MM.1S (cell line): ENCODE data around the gene TACC2.

Experiments
- DNase-seq: peaks from one replicate; pipeline ENCODE4 v3.0.0-alpha.2; 2015
- H2AFZ ChIP-seq: fragments of 300-600 bp; sonication (generic); 2 replicates; pipeline ENCODE4 v1.6.0; 2016; ENCODE audit warnings: antibody characterized with exemption, low read length
- H3F3A ChIP-seq: fragments of 300-600 bp; sonication (generic); 2 replicates; pipeline ENCODE4 v1.6.1; 2016; ENCODE audit warnings: mild to moderate bottlenecking, antibody characterized with exemption, low read length, moderate library complexity, mixed read lengths; ENCODE audit not compliant: insufficient read depth
- H3K27ac ChIP-seq: fragments of 300-600 bp; sonication (generic); 2 replicates; pipeline ENCODE4 v1.5.1; 2016; ENCODE audit warnings: mild to moderate bottlenecking, low read length
- H3K27me3 ChIP-seq: fragments of 300-600 bp; sonication (generic); replicated peaks from 2 replicates; pipeline ENCODE4 v1.6.0; 2016; ENCODE audit warnings: low read length; ENCODE audit not compliant: insufficient read depth
- H3K36me3 ChIP-seq: fragments of 300-600 bp; sonication (generic); replicated peaks from 2 replicates; pipeline ENCODE4 v1.6.1; 2016; ENCODE audit warnings: mild to moderate bottlenecking, low read length, mixed read lengths; ENCODE audit not compliant: insufficient read depth
- H3K4me1 ChIP-seq: fragments of 300-600 bp; sonication (generic); 2 replicates; pipeline ENCODE4 v1.6.1; 2016; ENCODE audit warnings: low read length, mixed read lengths
- H3K4me2 ChIP-seq: fragments of 300-600 bp; sonication (generic); 2 replicates; pipeline ENCODE4 v1.6.0; 2016; ENCODE audit warnings: low read depth, low read length
- H3K4me3 ChIP-seq: fragments of 300-600 bp; sonication (generic); 2 replicates; pipeline ENCODE4 v1.5.1; 2016; ENCODE audit warnings: low read length, mixed read lengths
- H3K79me2 ChIP-seq: fragments of 300-600 bp; sonication (generic); 2 replicates; pipeline ENCODE4 v1.6.1; 2016; ENCODE audit warnings: mixed run types, low read length, mixed read lengths
- H3K9ac ChIP-seq: fragments of 300-600 bp; sonication (generic); 2 replicates; pipeline ENCODE4 v1.6.1; 2016; ENCODE audit warnings: low read length, mixed read lengths
- H3K9me2 ChIP-seq: fragments of 300-600 bp; sonication (generic); replicated peaks from 2 replicates; pipeline ENCODE4 v1.6.1; 2016; ENCODE audit warnings: mild to moderate bottlenecking, low read length, mixed read lengths; ENCODE audit not compliant: insufficient read depth
- H3K9me3 ChIP-seq: fragments of 300-600 bp; sonication (generic); replicated peaks from 2 replicates; pipeline ENCODE4 v1.6.1; 2016; ENCODE audit warnings: mild to moderate bottlenecking, low read length, mixed read lengths; ENCODE audit not compliant: insufficient read depth
- H4K20me1 ChIP-seq: fragments of 300-600 bp; sonication (generic); 2 replicates; pipeline ENCODE4 v1.6.1; 2016; ENCODE audit warnings: mild to moderate bottlenecking, low read length, moderate library complexity, mixed read lengths; ENCODE audit not compliant: insufficient read depth
- CTCF ChIP-seq: fragments of 300-600 bp; sonication (generic); IDR thresholded peaks from 2 replicates; pipeline ENCODE4 v1.5.1; 2016; ENCODE audit warnings: antibody characterized with exemption, low read length, mixed read lengths
- EZH2 ChIP-seq: fragments of 300-600 bp; sonication (generic); optimal IDR thresholded peaks from 2 replicates; pipeline ENCODE3; 2017; ENCODE audit warnings: low read depth, mild to moderate bottlenecking, antibody characterized with exemption, low read length, mixed read lengths
- EZH2phosphoT487 ChIP-seq: fragments of 300-600 bp; sonication (generic); IDR thresholded peaks from 2 replicates; pipeline ENCODE4 v1.6.1; 2018; ENCODE audit warnings: antibody characterized with exemption, low read length

TACC2 gene

GRCh38 chr10:122117475-122117874 lies 128.5 kb downstream of the TACC2 start:
- Histone ChIP-seq H3K9ac (no peak overlapping the region), H3K4me2 (no peak overlapping the region), H3K27me3 (no peaks in the 10 kb centered on the region), H3K79me2 (no peaks in the 10 kb centered on the region), H3K9me3 (no peaks in the 10 kb centered on the region), H3K36me3 (no peaks in the 10 kb centered on the region), H4K20me1 (no peaks in the 10 kb centered on the region), H3K27ac (no peak overlapping the region), H3K4me1 (no peaks in the 10 kb centered on the region), H3K9me2 (no peaks in the 10 kb centered on the region), H3F3A (no peaks in the 10 kb centered on the region), H3K4me3 (no peak overlapping the region), H2AFZ (no peak overlapping the region)
- no peak for DNase-seq
- no peak for TF ChIP-seq EZH2
- no peak for TF ChIP-seq EZH2phosphoT487

- no peak for DNase-seq
- Histone ChIP-seq H3K9me3 (no peaks in the 10 kb centered on the region), H3F3A (no peaks in the 10 kb centered on the region), H4K20me1 (no peaks in the 10 kb centered on the region), H3K27me3 (no peaks in the 10 kb centered on the region), H3K36me3 (no peaks in the 10 kb centered on the region), H3K4me2 (no peak overlapping the region), H3K9ac (no peak overlapping the region), H3K4me3 (no peak overlapping the region), H3K9me2 (no peaks in the 10 kb centered on the region), H3K4me1 (no peaks in the 10 kb centered on the region), H3K79me2 (no peaks in the 10 kb centered on the region), H2AFZ (no peak overlapping the region), H3K27ac (no peak overlapping the region)
- no peak for TF ChIP-seq EZH2
- no peak for TF ChIP-seq CTCF
- no peak for TF ChIP-seq EZH2phosphoT487
Measured at GRCh38 chr10:122120008-122120744, 131.2 kb downstream of the TACC2 start.

- H3K9me3 ChIP-seq = no peaks in the 10 kb centered on the region
- no peaks in the 10 kb centered on the region for H3K4me1 ChIP-seq
- no peak overlapping the region for H2AFZ ChIP-seq
- no peak overlapping the region for H3K4me3 ChIP-seq
- H3K79me2 ChIP-seq = no peaks in the 10 kb centered on the region
- no peak overlapping the region for H3K27ac ChIP-seq
- H3K4me2 ChIP-seq = no peak overlapping the region
- H3K27me3 ChIP-seq = no peaks in the 10 kb centered on the region
- H3K9ac ChIP-seq = no peak overlapping the region
- no peaks in the 10 kb centered on the region for H3F3A ChIP-seq
- H3K9me2 ChIP-seq = no peaks in the 10 kb centered on the region
- no peak for TF ChIP-seq CTCF
- no peak for TF ChIP-seq EZH2
- TF ChIP-seq EZH2phosphoT487 = no peak
- DNase-seq = no peak
- no peaks in the 10 kb centered on the region for H4K20me1 ChIP-seq
- H3K36me3 ChIP-seq = no peaks in the 10 kb centered on the region
Measured at GRCh38 chr10:122121059-122121458, 132.1 kb downstream of the TACC2 start.

- Histone ChIP-seq H3K4me2 (no peak overlapping the region), H3K9me2 (no peaks in the 10 kb centered on the region), H3K4me1 (no peaks in the 10 kb centered on the region), H4K20me1 (no peaks in the 10 kb centered on the region), H3K9me3 (no peaks in the 10 kb centered on the region), H3K4me3 (no peak overlapping the region), H3F3A (no peaks in the 10 kb centered on the region), H3K9ac (no peak overlapping the region), H3K36me3 (no peaks in the 10 kb centered on the region), H2AFZ (no peak overlapping the region), H3K79me2 (no peaks in the 10 kb centered on the region), H3K27me3 (no peaks in the 10 kb centered on the region), H3K27ac (no peak overlapping the region)
- no peak for DNase-seq
- TF ChIP-seq EZH2phosphoT487 = no peak
- no peak for TF ChIP-seq CTCF
- no peak for TF ChIP-seq EZH2
Measured at GRCh38 chr10:122122493-122122892, 133.5 kb downstream of the TACC2 start.
